ENCODE measurements around the gene BRIP1. TPM values are rescaled to one million over a fixed set of nuclear protein-coding genes. Genes with fewer than 3 reads are reported as not detected.

The BRIP1 gene
- total RNA-seq, 1 donor from 2014 or later = 0.11 TPM

GRCh38 chr17:61656721-61657217 lies 206.6 kb downstream of the BRIP1 start:
- no peak for DNase-seq (ENCODE audit: low spot score)
- intact Hi-C loops (cut with DNase I) = no loop called here

GRCh38 chr17:61650749-61651148 lies 212.6 kb downstream of the BRIP1 start:
- DNase-seq (ENCODE audit: low spot score) = no peak

GRCh38 chr17:61648587-61648986 lies 214.7 kb downstream of the BRIP1 start:
- no peak for DNase-seq (ENCODE audit: low spot score)
- intact Hi-C loops (cut with DNase I) = no loop called here

More at GRCh38 chr17:61650749-61651148, 212.6 kb downstream of the BRIP1 start:
- intact Hi-C loops (cut with DNase I) = no loop called here

- no peak for DNase-seq (ENCODE audit: low spot score)
- intact Hi-C loops (cut with DNase I) = no loop called here
These were observed 216.3 kb downstream of the BRIP1 start for GRCh38 chr17:61647047-61647446.

GRCh38 chr17:61646482-61646881 lies 216.8 kb downstream of the BRIP1 start:
- intact Hi-C loops (cut with DNase I) = no loop called here
- DNase-seq (ENCODE audit: low spot score) = no peak

- no peak for DNase-seq (ENCODE audit: low spot score)
- intact Hi-C loops (cut with DNase I) = no loop called here
These were observed 217.4 kb downstream of the BRIP1 start for GRCh38 chr17:61645920-61646319.

GRCh38 chr17:61644800-61645774 lies 218.2 kb downstream of the BRIP1 start:
- intact Hi-C loops (cut with DNase I) = no loop called here
- DNase-seq (ENCODE audit: low spot score) = no peak

- no peak for DNase-seq (ENCODE audit: low spot score)
- intact Hi-C loops (cut with DNase I) = no loop called here
These were observed 220.6 kb downstream of the BRIP1 start for GRCh38 chr17:61642768-61643167.

GRCh38 chr17:61641715-61642114 lies 221.6 kb downstream of the BRIP1 start:
- no peak for DNase-seq (ENCODE audit: low spot score)
- intact Hi-C loops (cut with DNase I) = no loop called here

GRCh38 chr17:61641084-61641483 lies 222.2 kb downstream of the BRIP1 start:
- intact Hi-C loops (cut with DNase I) = no loop called here
- no peak for DNase-seq (ENCODE audit: low spot score)

GRCh38 chr17:61639818-61640217 lies 223.5 kb downstream of the BRIP1 start:
- DNase-seq (ENCODE audit: low spot score) = no peak
- intact Hi-C loops (cut with DNase I) = no loop called here

GRCh38 chr17:61638087-61638486 lies 225.2 kb downstream of the BRIP1 start:
- intact Hi-C loops (cut with DNase I) = no loop called here

GRCh38 chr17:61635913-61636432 lies 227.4 kb downstream of the BRIP1 start:
- intact Hi-C loops (cut with DNase I) = no loop called here
- no peak for DNase-seq (ENCODE audit: low spot score)

More at GRCh38 chr17:61638087-61638486, 225.2 kb downstream of the BRIP1 start:
- DNase-seq (ENCODE audit: low spot score) = no peak

- intact Hi-C loops (cut with DNase I) = no loop called here
These were observed 228.3 kb downstream of the BRIP1 start for GRCh38 chr17:61634942-61635538.

GRCh38 chr17:61634011-61634539 lies 229.3 kb downstream of the BRIP1 start:
- no peak for DNase-seq (ENCODE audit: low spot score)
- intact Hi-C loops (cut with DNase I) = no loop called here

More at GRCh38 chr17:61634942-61635538, 228.3 kb downstream of the BRIP1 start:
- DNase-seq (ENCODE audit: low spot score) = no peak

GRCh38 chr17:61632826-61633225 lies 230.5 kb downstream of the BRIP1 start:
- DNase-seq (ENCODE audit: low spot score) = no peak
- intact Hi-C loops (cut with DNase I) = no loop called here

- no peak for DNase-seq (ENCODE audit: low spot score)
- intact Hi-C loops (cut with DNase I) = no loop called here
These were observed 231.5 kb downstream of the BRIP1 start for GRCh38 chr17:61631800-61632199.
